Measurements from ENCODE around the gene STH.

The STH gene

DNA sequence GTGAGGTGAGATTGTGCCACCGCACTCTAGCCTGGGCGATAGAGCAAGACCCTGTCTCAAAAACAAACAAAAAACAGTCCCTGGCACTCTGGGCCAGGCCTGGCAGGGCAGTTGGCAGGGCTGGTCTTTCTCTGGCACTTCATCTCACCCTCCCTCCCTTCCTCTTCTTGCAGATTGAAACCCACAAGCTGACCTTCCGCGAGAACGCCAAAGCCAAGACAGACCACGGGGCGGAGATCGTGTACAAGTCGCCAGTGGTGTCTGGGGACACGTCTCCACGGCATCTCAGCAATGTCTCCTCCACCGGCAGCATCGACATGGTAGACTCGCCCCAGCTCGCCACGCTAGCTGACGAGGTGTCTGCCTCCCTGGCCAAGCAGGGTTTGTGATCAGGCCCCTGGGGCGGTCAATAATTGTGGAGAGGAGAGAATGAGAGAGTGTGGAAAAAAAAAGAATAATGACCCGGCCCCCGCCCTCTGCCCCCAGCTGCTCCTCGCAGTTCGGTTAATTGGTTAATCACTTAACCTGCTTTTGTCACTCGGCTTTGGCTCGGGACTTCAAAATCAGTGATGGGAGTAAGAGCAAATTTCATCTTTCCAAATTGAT, 24.8 kb downstream of the STH start:
- Mint-ChIP-seq H3K9me3 (no peaks in the 10 kb centered on the region), H3K27me3 (ENCODE audit: low read depth) (no peaks in the 10 kb centered on the region), H3K27ac (no peak overlapping the region), H3K4me1 (peaks cover 12% of the 10 kb centered on the region), H3K4me3 (no peak overlapping the region), H3K36me3 (ENCODE audit: low read depth) (peaks cover 45% of the 10 kb centered on the region)
- no peak for TF ChIP-seq CTCF (IDR thresholded peaks at IDR 0.05; ENCODE audit: unreplicated experiment in 3 of 3)

DNA sequence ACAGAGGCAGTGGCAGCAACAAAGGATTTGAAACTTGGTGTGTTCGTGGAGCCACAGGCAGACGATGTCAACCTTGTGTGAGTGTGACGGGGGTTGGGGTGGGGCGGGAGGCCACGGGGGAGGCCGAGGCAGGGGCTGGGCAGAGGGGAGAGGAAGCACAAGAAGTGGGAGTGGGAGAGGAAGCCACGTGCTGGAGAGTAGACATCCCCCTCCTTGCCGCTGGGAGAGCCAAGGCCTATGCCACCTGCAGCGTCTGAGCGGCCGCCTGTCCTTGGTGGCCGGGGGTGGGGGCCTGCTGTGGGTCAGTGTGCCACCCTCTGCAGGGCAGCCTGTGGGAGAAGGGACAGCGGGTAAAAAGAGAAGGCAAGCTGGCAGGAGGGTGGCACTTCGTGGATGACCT, 25.5 kb downstream of the STH start:
- Mint-ChIP-seq H3K4me3 (no peak overlapping the region), H3K27me3 (ENCODE audit: low read depth) (no peaks in the 10 kb centered on the region), H3K27ac (no peak overlapping the region), H3K4me1 (peaks cover 19% of the 10 kb centered on the region), H3K36me3 (ENCODE audit: low read depth) (peaks cover 49% of the 10 kb centered on the region), H3K9me3 (no peaks in the 10 kb centered on the region)
- TF ChIP-seq CTCF (IDR thresholded peaks at IDR 0.05; ENCODE audit: unreplicated experiment in 3 of 3) = no peak

GRCh38 chr17:46025060-46025459, 26.0 kb downstream of the STH start:
- Mint-ChIP-seq H3K36me3 (ENCODE audit: low read depth) (peaks cover 53% of the 10 kb centered on the region), H3K27ac (no peak overlapping the region)

GRCh38 chr17:46025510-46026165, 26.6 kb downstream of the STH start:
- no peak overlapping the region for H3K4me3 Mint-ChIP-seq
- no peaks in the 10 kb centered on the region for H3K9me3 Mint-ChIP-seq
- TF ChIP-seq CTCF (IDR thresholded peaks at IDR 0.05; ENCODE audit: unreplicated experiment in 3 of 3) = no peak
- H3K36me3 Mint-ChIP-seq (ENCODE audit: low read depth) = peaks cover 54% of the 10 kb centered on the region
- peaks cover 20% of the 10 kb centered on the region for H3K4me1 Mint-ChIP-seq
- H3K27me3 Mint-ChIP-seq (ENCODE audit: low read depth) = no peaks in the 10 kb centered on the region
- H3K27ac Mint-ChIP-seq = peak overlapping the region in 2 of 3 experiments; percentile 35 to 50

More at GRCh38 chr17:46025060-46025459, 26.0 kb downstream of the STH start:
- Mint-ChIP-seq H3K27me3 (ENCODE audit: low read depth) (no peaks in the 10 kb centered on the region), H3K9me3 (no peaks in the 10 kb centered on the region), H3K4me1 (peaks cover 20% of the 10 kb centered on the region), H3K4me3 (no peak overlapping the region)
- no peak for TF ChIP-seq CTCF (IDR thresholded peaks at IDR 0.05; ENCODE audit: unreplicated experiment in 3 of 3)

DNA sequence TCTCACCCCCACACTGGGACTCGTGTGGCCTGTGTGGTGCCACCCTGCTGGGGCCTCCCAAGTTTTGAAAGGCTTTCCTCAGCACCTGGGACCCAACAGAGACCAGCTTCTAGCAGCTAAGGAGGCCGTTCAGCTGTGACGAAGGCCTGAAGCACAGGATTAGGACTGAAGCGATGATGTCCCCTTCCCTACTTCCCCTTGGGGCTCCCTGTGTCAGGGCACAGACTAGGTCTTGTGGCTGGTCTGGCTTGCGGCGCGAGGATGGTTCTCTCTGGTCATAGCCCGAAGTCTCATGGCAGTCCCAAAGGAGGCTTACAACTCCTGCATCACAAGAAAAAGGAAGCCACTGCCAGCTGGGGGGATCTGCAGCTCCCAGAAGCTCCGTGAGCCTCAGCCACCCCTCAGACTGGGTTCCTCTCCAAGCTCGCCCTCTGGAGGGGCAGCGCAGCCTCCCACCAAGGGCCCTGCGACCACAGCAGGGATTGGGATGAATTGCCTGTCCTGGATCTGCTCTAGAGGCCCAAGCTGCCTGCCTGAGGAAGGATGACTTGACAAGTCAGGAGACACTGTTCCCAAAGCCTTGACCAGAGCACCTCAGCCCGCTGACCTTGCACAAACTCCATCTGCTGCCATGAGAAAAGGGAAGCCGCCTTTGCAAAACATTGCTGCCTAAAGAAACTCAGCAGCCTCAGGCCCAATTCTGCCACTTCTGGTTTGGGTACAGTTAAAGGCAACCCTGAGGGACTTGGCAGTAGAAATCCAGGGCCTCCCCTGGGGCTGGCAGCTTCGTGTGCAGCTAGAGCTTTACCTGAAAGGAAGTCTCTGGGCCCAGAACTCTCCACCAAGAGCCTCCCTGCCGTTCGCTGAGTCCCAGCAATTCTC, 27.4 kb downstream of the STH start:
- H3K4me1 Mint-ChIP-seq = peaks cover 20% of the 10 kb centered on the region
- TF ChIP-seq CTCF (IDR thresholded peaks at IDR 0.05; ENCODE audit: unreplicated experiment in 3 of 3) = no peak
- no peak overlapping the region for H3K4me3 Mint-ChIP-seq
- H3K36me3 Mint-ChIP-seq (ENCODE audit: low read depth) = peaks cover 62% of the 10 kb centered on the region
- H3K9me3 Mint-ChIP-seq = no peaks in the 10 kb centered on the region
- no peaks in the 10 kb centered on the region for H3K27me3 Mint-ChIP-seq (ENCODE audit: low read depth)
- H3K27ac Mint-ChIP-seq = peak overlapping the region in 1 of 3 experiments; percentile 50
